Right atrium auricular region (tissue), 2 donors: ENCODE data around the gene NLRP5. TPM values are rescaled to one million over a fixed set of nuclear protein-coding genes. Genes with fewer than 3 reads are reported as not detected.

ENCODE experiments used
- DNase-seq: peaks from one replicate; pipeline ENCODE4 v3.0.0-alpha.2; 2019; ENCODE audit warnings: low spot score
- H3K27ac ChIP-seq, 2 donors: fragments of 200-600 bp; sonication (generic); 1 replicate in 1 of 2; 2 replicates in 1 of 2; pipeline ENCODE4 v1.5.1; 2016 to 2019
- H3K27me3 ChIP-seq, 2 donors: fragments of 200-600 bp; sonication (generic); one replicate each; pipeline versions ENCODE4 v1.5.1 to v1.6.0; 2017 to 2019
- H3K36me3 ChIP-seq: fragments of 200-600 bp; sonication (generic); one replicate; pipeline ENCODE4 v1.5.1; 2016
- H3K4me1 ChIP-seq, 2 donors: fragments of 200-600 bp; sonication (generic); one replicate each; pipeline versions ENCODE4 v1.5.1 to v1.6.0; 2017 to 2019
- H3K4me3 ChIP-seq, 2 donors: fragments of 200-600 bp; sonication (generic); 1 replicate in 1 of 2; 2 replicates in 1 of 2; pipeline ENCODE4 v1.5.1; 2017 to 2019; ENCODE audit warnings: mild to moderate bottlenecking in 1 of 2, moderate library complexity in 1 of 2
- H3K9me3 ChIP-seq, 2 donors: fragments of 200-600 bp; sonication (generic); one replicate each; pipeline ENCODE4 v1.5.1; 2019
- CTCF ChIP-seq, 2 donors: fragments of 200-600 bp; sonication (generic); IDR thresholded peaks; one replicate each; pipeline ENCODE4 v1.5.1; 2019; ENCODE audit warnings: antibody characterized with exemption in 2 of 2
- total RNA-seq, 2 donors: library from RNA; depleted of rRNA; stranded (reverse); fragments of >200 nt; gene quantifications; one replicate each; pipeline ENCODE4 v1.1.0, GENCODE V29; 2016

NLRP5 gene
- total RNA-seq, 2 donors from 2014 or later = not detected

DNA sequence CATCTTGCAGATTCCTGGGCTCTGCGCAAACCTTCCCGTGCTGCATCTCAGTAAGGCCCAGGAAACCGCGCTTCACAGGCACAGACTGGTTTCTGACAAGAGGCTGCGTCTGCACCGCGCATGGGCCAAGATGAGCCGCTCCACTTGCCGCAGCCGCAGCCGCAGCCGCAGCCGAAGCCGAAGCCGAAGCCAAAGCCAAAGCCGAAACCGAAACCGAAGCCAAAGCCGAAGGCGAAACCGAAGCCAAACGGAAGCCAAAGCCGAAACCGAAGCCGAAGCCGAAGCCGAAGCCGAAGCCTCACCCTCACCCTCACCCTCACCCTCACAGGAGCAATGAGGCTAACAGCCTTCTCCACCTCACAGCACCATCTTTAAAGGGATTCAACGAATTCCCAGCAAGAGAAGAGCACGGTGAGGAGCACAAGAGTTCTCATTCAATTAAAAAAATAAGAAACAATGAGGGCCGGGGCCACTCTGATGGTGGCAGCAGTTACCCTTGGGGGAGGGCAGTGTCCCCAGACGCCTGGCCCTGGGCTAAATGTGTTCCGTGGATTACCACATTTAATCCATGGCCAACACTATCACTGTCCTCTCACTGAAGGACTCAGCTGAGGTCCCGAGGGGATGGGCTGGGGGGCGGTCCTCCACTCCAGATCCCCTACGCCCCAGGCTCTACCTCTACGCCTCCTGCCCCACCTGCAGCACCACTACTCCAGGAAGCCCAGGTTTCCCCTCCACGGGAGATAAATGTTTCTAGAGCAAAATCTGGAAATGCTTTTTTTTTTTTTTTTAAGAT lies 105.4 kb downstream of the NLRP5 start:
- Histone ChIP-seq H3K27me3 (no peaks in the 10 kb centered on the region), H3K36me3 (peaks cover 6% of the 10 kb centered on the region), H3K4me1 (peaks cover 0 to 29% of the 10 kb centered on the region in 2 donors), H3K9me3 (no peaks in the 10 kb centered on the region), H3K27ac (peak overlapping the region; percentile 49 to 68), H3K4me3 (no peak overlapping the region)
- no peak for DNase-seq
- no peak for TF ChIP-seq CTCF (IDR thresholded peaks at IDR 0.05)

DNA sequence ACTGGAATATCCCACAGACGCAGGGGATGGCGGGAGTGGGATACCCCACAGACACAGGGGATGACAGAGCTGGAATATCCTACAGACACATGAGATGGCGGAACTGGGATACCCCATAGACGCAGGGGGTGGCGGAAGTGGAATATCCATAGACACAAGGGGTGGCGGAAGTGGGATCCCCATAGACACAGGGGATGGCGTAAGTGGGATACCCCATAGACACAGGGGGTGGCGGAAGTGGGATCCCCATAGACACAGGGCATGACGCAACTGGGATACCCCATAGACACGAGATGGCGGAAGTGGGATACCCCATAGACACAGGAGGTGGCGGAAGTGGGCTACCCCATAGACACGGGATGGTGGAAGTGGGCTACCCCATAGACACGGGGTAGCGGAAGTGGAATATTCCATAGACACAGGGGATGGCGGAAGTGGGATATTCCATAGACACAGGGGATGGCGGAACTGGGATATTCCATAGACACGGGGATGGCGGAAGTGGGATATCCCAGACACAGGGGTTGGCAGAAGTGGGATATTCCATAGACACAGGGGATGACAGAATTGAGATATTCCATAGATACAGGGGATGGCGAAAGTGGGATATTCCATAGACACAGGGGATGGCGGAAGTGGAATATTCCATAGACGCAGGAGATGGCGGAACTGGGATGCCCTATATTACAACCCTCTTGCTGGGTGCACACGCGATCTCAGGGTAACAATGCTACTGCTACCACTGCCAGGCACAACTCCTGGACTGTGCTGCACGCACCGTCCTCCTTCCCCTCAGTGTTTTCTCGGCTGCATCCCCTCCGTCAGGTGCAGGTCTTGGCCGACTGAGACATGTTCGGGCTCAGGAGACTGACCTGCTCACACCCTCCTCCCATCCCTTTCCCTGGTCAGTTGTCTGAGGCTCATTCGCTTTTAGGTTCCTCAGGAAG lies 106.4 kb downstream of the NLRP5 start:
- Histone ChIP-seq H3K36me3 (peaks cover 6% of the 10 kb centered on the region), H3K27ac (no peak overlapping the region), H3K4me3 (no peak overlapping the region), H3K4me1 (peaks cover 0 to 39% of the 10 kb centered on the region in 2 donors), H3K27me3 (no peaks in the 10 kb centered on the region), H3K9me3 (no peaks in the 10 kb centered on the region)
- TF ChIP-seq CTCF (IDR thresholded peaks at IDR 0.05) = no peak
- DNase-seq = no peak

DNA sequence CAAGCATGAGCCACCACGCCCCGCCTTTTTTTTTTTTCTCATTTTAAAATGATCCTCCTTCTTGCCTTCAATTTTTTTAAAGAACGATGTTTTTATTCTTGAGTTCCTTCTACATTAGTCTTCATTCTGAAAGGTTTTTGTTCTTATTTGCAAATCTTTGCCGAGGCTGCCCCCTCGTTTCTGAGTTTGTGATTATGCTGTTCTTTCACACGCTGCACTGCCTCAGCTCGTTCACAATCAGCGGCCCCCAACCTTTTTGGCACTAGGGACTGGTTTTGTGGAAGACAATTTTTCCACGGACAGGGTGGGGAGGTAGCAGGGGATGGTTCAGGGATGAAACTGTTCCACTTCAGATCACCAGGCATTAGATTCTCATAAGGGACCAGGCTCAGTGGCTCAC lies 107.9 kb downstream of the NLRP5 start:
- Histone ChIP-seq H3K27me3 (no peaks in the 10 kb centered on the region), H3K4me1 (peaks cover 0 to 39% of the 10 kb centered on the region in 2 donors), H3K27ac (no peak overlapping the region), H3K36me3 (no peaks in the 10 kb centered on the region), H3K9me3 (no peaks in the 10 kb centered on the region), H3K4me3 (no peak overlapping the region)
- TF ChIP-seq CTCF (IDR thresholded peaks at IDR 0.05) = no peak
- no peak for DNase-seq

- Histone ChIP-seq H3K9me3 (no peaks in the 10 kb centered on the region), H3K4me3 (no peak overlapping the region), H3K27ac (peak overlapping the region in 1 of 2 donors; percentile 5), H3K36me3 (peaks cover 7% of the 10 kb centered on the region), H3K4me1 (peaks cover 0 to 19% of the 10 kb centered on the region in 2 donors), H3K27me3 (no peaks in the 10 kb centered on the region)
- no peak for TF ChIP-seq CTCF (IDR thresholded peaks at IDR 0.05)
- DNase-seq = no peak
Measured at GRCh38 chr19:56096665-56097064, 110.1 kb downstream of the NLRP5 start.

GRCh38 chr19:56097306-56097705 lies 110.7 kb downstream of the NLRP5 start:
- peaks cover 14% of the 10 kb centered on the region for H3K36me3 ChIP-seq
- H3K4me1 ChIP-seq = peaks cover 0 to 15% of the 10 kb centered on the region in 2 donors
- no peak for DNase-seq
- H3K4me3 ChIP-seq = no peak overlapping the region
- H3K27me3 ChIP-seq = no peaks in the 10 kb centered on the region
- TF ChIP-seq CTCF (IDR thresholded peaks at IDR 0.05) = no peak
- peak overlapping the region in 1 of 2 donors; percentile 5 for H3K27ac ChIP-seq
- no peaks in the 10 kb centered on the region for H3K9me3 ChIP-seq
